Smooth muscle cell (in vitro differentiated cells): ENCODE measurements around the gene SESN3. TPM values are rescaled to one million over a fixed set of nuclear protein-coding genes. Genes with fewer than 3 reads are reported as not detected.

Experiments
- DNase-seq: peaks from one replicate; lab custom pipeline; 2025; ENCODE audit not compliant: unreplicated experiment; lab: John Stamatoyannopoulos, UW
- H2AFZ ChIP-seq: fragments of 200-600 bp; sonication (generic); 2 replicates; pipeline ENCODE4 v1.6.0; 2016; ENCODE audit warnings: antibody characterized with exemption, low read depth, mild to moderate bottlenecking
- H3F3A ChIP-seq: fragments of 200-600 bp; sonication (generic); 2 replicates; pipeline ENCODE4 v1.6.0; 2017; ENCODE audit warnings: antibody characterized with exemption, low read depth
- H3K27ac ChIP-seq: fragments of 200-600 bp; sonication (generic); 2 replicates; pipeline ENCODE4 v1.5.1; 2016; ENCODE audit warnings: low read depth, mild to moderate bottlenecking
- H3K27me3 ChIP-seq: fragments of 200-600 bp; sonication (generic); 2 replicates; pipeline ENCODE4 v1.6.1; 2016; ENCODE audit warnings: low read depth, mild to moderate bottlenecking
- H3K36me3 ChIP-seq: fragments of 200-600 bp; sonication (generic); 2 replicates; pipeline ENCODE4 v1.5.1; 2016; ENCODE audit warnings: low read depth
- H3K4me1 ChIP-seq: fragments of 200-600 bp; sonication (generic); 2 replicates; pipeline ENCODE4 v1.5.1; 2016; ENCODE audit warnings: low read depth
- H3K4me2 ChIP-seq: fragments of 200-600 bp; sonication (generic); 2 replicates; pipeline ENCODE4 v1.6.0; 2016; ENCODE audit warnings: mild to moderate bottlenecking
- H3K4me3 ChIP-seq: fragments of 200-600 bp; sonication (generic); 2 replicates; pipeline ENCODE4 v1.5.1; 2016; ENCODE audit warnings: mild to moderate bottlenecking
- H3K79me2 ChIP-seq: fragments of 200-600 bp; sonication (generic); 2 replicates; pipeline ENCODE4 v1.6.0; 2016; ENCODE audit warnings: low read depth, mild to moderate bottlenecking
- H3K9ac ChIP-seq: fragments of 200-600 bp; sonication (generic); 2 replicates; pipeline ENCODE4 v1.6.0; 2016; ENCODE audit warnings: low read depth
- H3K9me3 ChIP-seq: fragments of 200-600 bp; sonication (generic); replicated peaks from 2 replicates; pipeline ENCODE4 v1.5.1; 2016; ENCODE audit warnings: low read depth
- H4K20me1 ChIP-seq: fragments of 200-600 bp; sonication (generic); 2 replicates; pipeline ENCODE4 v1.6.0; 2016; ENCODE audit warnings: low read depth
- WGBS: methylation state at CpG from one replicate; pipeline ENCODE4 v1.1.7; 2016; ENCODE audit warnings: low lambda C conversion rate; 5-methylcytosine and 5-hydroxymethylcytosine counted together
- polyA plus RNA-seq: library from polyadenylated mRNA; unstranded; fragments of >200 nt; fragmentation: Nextera tagmentation; extraction: Ambion mirVana; gene quantifications from 2 replicates; pipeline ENCODE4 v1.2.1, GENCODE V29; 2016
- total RNA-seq: library from RNA; depleted of rRNA; stranded (reverse); fragments of >200 nt; gene quantifications from 2 replicates; pipeline ENCODE4 v1.2.3, GENCODE V29; 2014
- TF ChIP-seq, protein P1 (sequence below): fragments of 200-600 bp; sonication (generic); IDR thresholded peaks from 2 replicates; pipeline ENCODE4 v1.5.1; 2017; ENCODE audit warnings: borderline replicate concordance, mild to moderate bottlenecking, antibody characterized with exemption; ENCODE audit not compliant: insufficient read depth, poor library complexity, severe bottlenecking

SESN3 gene
- total and polyA plus RNA-seq, 2 experiments from 2014 or later, result 20.4 to 374 TPM

DNA sequence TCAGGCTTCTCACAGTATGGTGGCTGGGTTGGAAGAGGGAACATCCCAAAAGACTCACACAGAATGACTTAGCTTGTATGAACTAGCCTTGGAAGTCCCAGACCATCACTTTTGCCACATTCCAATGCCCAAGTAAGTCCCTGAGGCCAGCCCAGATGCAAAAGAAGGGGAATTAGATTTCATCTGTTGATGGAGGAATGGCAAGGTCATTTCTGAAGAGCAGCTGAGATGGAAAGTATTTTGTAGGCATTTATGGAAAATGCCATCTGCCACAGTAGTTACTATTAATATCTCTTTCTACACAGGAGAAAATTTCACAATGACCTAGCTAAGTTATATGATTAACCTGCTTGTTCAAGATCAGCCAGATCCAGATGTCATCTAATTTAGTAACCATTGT lies 82.6 kb downstream of the SESN3 start:
- no peaks in the 10 kb centered on the region for H3K79me2 ChIP-seq
- H3F3A ChIP-seq, result peaks cover 48% of the 10 kb centered on the region
- H4K20me1 ChIP-seq, result no peaks in the 10 kb centered on the region
- H3K4me2 ChIP-seq, result peak overlapping the region; percentile 58
- H3K4me3 ChIP-seq, result no peak overlapping the region
- no peaks in the 10 kb centered on the region for H3K36me3 ChIP-seq
- H3K9me3 ChIP-seq, result no peaks in the 10 kb centered on the region
- no peaks in the 10 kb centered on the region for H3K27me3 ChIP-seq
- no peak overlapping the region for H2AFZ ChIP-seq
- H3K9ac ChIP-seq, result no peak overlapping the region
- H3K4me1 ChIP-seq, result peaks cover 24% of the 10 kb centered on the region
- TF ChIP-seq, protein P1, sequence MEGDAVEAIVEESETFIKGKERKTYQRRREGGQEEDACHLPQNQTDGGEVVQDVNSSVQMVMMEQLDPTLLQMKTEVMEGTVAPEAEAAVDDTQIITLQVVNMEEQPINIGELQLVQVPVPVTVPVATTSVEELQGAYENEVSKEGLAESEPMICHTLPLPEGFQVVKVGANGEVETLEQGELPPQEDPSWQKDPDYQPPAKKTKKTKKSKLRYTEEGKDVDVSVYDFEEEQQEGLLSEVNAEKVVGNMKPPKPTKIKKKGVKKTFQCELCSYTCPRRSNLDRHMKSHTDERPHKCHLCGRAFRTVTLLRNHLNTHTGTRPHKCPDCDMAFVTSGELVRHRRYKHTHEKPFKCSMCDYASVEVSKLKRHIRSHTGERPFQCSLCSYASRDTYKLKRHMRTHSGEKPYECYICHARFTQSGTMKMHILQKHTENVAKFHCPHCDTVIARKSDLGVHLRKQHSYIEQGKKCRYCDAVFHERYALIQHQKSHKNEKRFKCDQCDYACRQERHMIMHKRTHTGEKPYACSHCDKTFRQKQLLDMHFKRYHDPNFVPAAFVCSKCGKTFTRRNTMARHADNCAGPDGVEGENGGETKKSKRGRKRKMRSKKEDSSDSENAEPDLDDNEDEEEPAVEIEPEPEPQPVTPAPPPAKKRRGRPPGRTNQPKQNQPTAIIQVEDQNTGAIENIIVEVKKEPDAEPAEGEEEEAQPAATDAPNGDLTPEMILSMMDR, result no peak
- H3K27ac ChIP-seq, result peak overlapping the region; percentile 86
- no peak for DNase-seq

DNA sequence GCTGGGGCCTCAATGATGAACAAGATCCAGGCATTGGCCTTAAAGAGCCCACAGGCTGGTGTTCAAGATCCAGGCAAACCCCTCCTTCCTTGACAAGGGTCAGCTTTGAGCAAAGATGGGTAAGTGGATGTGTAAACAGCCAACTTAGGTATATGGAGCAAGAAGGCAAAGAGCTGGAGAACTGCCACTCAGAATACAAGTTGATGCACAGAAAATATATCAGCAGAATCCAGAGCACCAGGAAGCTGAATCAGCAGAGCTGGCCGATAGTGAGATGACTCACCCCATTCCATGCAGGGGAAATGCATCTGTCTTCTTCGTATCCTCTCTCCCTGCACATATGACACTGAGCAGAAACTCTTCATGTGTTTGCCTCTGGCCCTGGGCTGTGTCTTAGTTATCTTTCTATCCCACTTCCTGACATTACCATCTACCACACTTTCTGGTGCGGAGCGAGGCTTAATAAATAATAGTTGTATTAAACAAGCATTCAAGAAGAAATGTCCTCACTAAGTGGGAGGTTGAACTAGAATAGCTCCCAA lies 83.6 kb downstream of the SESN3 start:
- Histone ChIP-seq H3K27ac (peak overlapping the region; percentile 86), H2AFZ (no peak overlapping the region)
- DNase-seq, result peak; percentile 12

DNA sequence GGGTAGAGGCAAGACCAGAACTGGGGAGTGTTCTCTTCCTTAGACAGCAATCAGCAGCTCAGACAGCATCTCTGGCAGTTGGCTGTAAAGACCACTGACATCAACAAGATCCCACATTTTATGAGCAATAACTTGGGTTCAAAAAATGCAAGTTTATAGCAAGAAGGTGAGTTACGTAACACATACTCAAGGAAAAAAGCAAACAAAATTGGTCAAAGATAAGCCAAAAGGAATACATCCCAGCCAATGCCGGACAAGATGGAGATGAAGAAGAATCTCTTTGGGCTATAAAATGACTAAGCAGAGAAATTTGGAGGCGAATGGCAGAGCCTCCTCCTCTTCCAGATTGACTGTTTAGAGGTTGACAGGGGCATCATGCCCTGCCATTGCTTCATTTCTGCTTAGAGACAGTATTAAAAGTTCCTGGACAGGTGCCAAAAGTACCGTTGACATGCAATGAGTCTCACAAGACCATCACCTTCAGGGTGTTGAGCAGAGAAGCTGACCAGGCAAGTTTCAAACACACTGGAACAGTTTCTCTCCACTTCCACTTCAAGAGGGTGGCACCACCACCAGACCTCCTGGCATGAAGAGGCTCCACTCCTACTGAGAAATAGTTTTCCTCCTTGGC lies 85.5 kb downstream of the SESN3 start:
- no peak overlapping the region for H3K9ac ChIP-seq
- H3K9me3 ChIP-seq, result no peaks in the 10 kb centered on the region
- H3K79me2 ChIP-seq, result no peaks in the 10 kb centered on the region
- H3K4me3 ChIP-seq, result no peak overlapping the region
- peak overlapping the region; percentile 86 for H3K27ac ChIP-seq
- DNase-seq, result no peak
- H4K20me1 ChIP-seq, result no peaks in the 10 kb centered on the region
- TF ChIP-seq, protein P1, result no peak
- peak overlapping the region; percentile 58 for H3K4me2 ChIP-seq
- no peak overlapping the region for H2AFZ ChIP-seq
- 48% methylated on average over 4 of the region's 4 CpGs for WGBS
- peaks cover 53% of the 10 kb centered on the region for H3F3A ChIP-seq
- no peaks in the 10 kb centered on the region for H3K27me3 ChIP-seq
- H3K4me1 ChIP-seq, result peaks cover 24% of the 10 kb centered on the region
- no peaks in the 10 kb centered on the region for H3K36me3 ChIP-seq

More for the DNA sequence above, 83.6 kb downstream of the SESN3 start:
- TF ChIP-seq, protein P1, result no peak
- no peaks in the 10 kb centered on the region for H3K36me3 ChIP-seq
- peaks cover 24% of the 10 kb centered on the region for H3K4me1 ChIP-seq
- no peaks in the 10 kb centered on the region for H4K20me1 ChIP-seq
- H3F3A ChIP-seq, result peaks cover 56% of the 10 kb centered on the region
- H3K4me3 ChIP-seq, result no peak overlapping the region
- H3K9ac ChIP-seq, result peak overlapping the region; percentile 29
- H3K4me2 ChIP-seq, result peak overlapping the region; percentile 58
- H3K79me2 ChIP-seq, result no peaks in the 10 kb centered on the region
- H3K27me3 ChIP-seq, result no peaks in the 10 kb centered on the region
- 2% methylated on average over 4 of the region's 4 CpGs for WGBS
- no peaks in the 10 kb centered on the region for H3K9me3 ChIP-seq
